CD4-positive, alpha-beta T cell treated with Interleukin-6 for 4 hours (primary cell): ENCODE results near the gene ME2.
"Not testable (repeated sequence)": the region's sequence is repeated elsewhere in the genome, so short reads cannot be mapped to it uniquely, and the experiment has no call there.

Experiments
- DNase-seq: peaks from one replicate; pipeline ENCODE4 v3.0.0-alpha.2; 2020; ENCODE audit warnings: mixed read lengths

ME2 gene

DNA sequence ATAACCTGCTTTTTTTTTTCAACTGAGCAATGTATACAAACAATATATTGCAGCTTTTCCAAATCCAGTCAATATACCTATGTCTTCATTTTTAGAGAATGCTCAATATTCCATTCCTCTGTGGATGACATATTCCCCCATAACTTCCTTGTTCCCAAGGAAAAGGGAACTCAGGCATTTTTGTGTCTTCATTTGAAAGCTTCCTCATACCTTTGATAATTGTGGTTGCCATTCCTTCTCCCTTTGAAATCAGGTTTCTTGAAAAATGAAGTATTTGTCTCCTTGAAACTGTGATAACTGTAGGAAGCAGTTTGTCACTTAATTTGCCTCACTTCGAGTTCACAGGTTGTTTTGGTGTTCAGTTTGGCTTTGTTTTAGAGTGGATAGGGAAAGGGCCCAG, 102.5 kb downstream of the ME2 start:
- no peak for DNase-seq

DNA sequence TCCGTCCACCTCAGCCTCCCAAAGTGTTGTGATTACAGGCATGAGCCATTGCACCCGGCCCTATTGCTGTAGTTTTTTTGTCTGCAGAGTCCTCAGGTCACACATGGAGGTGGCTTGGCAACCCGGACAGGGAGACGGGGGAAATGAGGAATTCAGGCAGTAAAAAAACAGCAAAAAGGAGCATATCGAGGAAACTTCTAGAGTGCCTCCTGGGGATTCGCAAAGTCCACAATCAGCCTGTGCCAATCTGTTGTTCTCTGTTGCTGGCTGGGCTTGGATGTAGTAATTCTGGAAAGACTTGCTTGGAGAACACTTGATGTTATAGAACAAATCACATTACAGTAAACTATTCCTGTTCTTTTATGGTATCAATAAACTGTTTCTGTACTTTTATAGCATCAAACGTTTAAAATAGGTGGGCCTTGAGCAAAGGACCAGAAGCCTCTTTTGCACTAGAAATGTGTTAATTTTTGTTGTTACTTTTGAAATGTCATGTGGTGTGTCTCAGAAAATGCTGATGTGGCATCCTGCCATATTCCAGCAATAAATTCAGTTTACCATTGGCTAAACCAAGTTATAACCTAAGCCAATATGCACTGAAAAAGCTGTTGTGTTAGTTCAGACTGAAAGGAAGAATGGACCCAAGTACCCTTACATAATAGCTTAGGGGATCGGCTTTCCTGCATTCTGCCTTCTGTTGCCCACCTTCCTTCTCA, 103.3 kb downstream of the ME2 start:
- DNase-seq, result no peak

DNA sequence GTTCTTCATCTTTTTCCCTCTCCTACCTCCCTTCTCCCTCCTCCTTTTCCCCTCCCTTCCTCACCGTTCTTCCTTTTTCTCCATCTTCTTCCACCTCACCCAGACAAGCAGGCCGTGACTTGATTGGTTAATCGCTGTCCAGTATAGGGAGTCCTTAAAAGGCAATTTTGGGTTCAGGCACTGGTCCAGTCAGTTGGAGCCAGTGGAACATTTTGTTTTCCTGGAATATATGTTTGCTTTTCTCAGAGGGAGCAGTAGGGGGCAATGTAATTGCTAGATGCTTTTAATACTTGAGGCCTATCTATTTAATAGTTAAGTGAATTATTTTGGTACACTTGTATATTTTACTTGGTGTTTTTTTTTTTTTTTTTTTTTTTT, 103.9 kb downstream of the ME2 start:
- DNase-seq, result no peak

DNA sequence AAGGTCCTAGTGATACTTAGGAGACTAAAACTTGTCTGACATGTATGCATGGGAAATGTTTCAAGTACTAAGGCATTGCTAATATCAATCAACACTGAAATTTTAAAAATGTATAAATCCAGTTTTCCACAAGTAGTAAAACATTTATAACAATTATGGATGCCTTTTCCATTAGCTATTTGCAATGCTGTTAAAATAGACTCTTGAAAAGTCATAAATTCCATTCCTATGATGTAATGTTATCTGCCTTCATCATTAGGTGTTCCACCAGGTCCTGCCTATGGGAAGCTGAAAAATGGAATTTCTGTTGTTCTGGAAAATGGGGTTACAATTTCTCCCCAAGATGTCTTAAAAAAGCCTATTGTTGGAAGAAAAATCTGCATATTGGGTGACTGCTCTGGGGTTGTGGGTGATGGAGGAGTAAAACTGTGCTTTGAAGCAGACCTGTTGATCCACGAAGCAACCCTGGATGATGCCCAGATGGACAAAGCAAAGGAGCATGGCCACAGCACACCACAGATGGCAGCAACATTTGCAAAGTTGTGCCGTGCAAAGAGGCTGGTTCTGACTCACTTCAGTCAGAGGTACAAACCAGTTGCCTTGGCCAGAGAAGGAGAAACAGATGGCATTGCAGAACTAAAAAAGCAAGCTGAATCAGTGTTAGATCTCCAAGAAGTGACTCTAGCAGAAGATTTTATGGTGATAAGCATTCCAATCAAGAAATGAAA, 107.6 kb downstream of the ME2 start:
- no peak for DNase-seq

DNA sequence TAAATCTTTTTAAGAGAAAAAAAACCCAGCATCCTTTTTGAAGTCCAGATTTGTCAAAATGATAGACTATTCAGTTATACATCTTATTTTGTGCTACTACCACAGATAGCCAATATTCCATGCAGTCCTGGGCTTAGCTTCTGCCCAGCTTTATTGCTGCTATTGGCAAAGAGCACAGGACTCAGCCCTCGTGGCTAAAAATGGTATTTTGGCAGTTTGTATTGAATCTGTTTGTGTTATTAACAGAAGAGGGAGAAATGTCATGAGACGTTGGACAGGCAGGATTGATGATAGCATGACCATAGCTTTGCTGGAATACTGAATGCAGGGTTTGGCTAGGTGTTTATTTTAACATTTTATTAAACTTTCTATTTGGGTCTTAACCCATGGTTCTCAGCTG, 108.3 kb downstream of the ME2 start:
- DNase-seq, result no peak

DNA sequence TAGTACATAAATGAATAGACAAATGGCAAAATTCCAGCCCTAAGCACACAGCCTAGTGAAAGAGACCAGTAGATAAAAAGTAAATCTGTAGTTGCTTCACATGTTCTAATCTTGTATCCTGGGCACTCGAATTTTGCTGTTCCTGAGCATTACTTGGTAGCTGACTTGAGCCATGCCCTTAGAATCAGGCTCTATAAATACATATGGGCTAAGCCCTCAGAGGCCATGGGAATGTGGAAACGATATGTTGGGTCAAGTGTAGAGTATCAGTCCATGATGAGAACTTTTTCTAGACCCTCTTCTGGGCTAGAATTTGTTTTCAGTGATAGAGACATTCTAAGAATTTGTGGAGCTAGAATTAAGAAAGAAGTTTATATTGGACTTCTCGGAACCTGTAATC, 110.8 kb downstream of the ME2 start:
- DNase-seq, result no peak

DNA sequence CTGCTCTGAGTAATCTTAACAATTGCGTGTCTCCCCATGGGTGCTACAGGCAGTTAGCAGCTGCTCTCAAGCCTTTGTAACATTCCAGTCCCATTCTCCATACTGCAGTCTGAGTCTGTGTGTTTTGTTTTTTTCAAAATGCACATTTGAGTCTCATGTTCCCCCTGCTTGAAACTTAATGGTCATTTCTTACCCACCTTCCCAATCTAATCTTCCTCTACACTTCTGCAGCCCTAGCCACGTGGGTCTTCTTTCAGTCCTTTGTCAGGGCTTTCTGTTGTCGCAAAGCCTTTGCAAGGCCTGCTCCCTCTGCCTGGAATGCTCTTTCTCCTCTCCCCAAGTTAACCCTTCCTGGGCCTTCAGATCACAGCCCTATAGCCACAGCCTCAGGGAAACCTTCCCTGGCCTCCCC, 113.4 kb downstream of the ME2 start:
- DNase-seq, result no peak

DNA sequence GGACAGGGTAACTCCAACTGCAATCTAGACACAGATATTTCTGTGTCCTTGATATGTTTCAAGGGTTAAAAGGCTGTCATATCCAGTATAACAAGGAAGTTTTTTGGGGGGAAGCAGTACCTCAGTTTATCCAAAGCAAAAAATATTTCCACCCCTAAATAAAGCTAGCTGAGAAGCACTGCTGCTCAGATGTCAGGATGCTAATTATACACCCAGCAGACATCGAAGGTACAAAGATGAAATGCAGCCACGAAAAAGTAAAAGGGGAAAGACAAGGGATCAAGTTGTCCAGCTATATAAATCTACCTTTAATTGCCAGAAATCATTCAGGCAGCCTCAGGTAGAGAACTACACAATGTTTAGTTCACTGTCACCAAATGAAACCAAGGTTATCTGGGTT, 115.1 kb downstream of the ME2 start:
- no peak for DNase-seq

DNA sequence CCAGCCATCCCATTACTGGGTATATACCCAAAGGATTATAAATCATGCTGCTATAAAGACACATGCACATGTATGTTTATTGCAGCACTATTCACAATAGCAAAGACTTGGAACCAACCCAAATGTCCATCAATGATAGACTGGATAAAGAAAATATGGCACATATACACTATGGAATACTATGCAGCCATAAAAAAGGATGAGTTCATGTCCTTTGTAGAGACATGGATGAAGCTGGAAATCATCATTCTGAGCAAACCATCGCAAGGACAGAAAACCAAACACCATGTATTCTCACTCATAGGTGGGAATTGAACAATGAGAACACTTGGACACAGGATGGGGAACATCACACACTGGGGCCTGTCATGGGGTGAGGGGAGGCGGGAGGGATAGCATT, 124.3 kb downstream of the ME2 start:
- DNase-seq, result not testable (repeated sequence)
